GM12864 (cell line): ENCODE measurements around the gene CARTPT.

Experiments used
- DNase-seq: peaks from one replicate; pipeline ENCODE4 v3.0.0-alpha.2; 2011; ENCODE audit warnings: low read depth
- H3K4me3 ChIP-seq: 2 replicates; pipeline ENCODE4 v1.5.1; 2011; ENCODE audit warnings: mild to moderate bottlenecking, low read depth, low read length, control low read depth
- TF ChIP-seq, protein P1 (sequence below): IDR thresholded peaks from 2 replicates; pipeline ENCODE4 v1.5.1; 2011; ENCODE audit warnings: low read depth, mild to moderate bottlenecking, moderate library complexity, low read length, control low read depth, inconsistent platforms; ENCODE audit errors: missing control alignments

Gene CARTPT

DNA sequence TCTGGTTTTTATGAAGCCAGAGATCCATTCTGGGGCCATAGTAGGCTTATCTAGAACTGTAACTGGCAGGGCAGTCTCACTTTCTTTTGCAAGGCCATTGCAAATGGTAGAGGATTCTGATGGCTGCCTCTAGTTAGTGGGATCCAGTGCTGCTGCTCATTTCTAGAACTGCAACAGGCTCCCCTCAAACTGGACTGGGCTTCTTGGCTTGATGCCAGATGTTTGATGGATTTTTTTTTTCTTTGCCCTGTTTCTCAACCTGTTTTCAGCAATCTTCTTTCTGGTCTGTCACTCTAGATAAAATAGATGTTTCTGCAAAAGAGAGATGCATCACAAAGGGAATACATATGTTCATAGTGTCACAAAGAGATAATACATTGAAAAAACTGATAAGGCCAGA, 11.9 kb downstream of the CARTPT start:
- DNase-seq, result no peak
- no peak overlapping the region for H3K4me3 ChIP-seq
- TF ChIP-seq, protein P1, sequence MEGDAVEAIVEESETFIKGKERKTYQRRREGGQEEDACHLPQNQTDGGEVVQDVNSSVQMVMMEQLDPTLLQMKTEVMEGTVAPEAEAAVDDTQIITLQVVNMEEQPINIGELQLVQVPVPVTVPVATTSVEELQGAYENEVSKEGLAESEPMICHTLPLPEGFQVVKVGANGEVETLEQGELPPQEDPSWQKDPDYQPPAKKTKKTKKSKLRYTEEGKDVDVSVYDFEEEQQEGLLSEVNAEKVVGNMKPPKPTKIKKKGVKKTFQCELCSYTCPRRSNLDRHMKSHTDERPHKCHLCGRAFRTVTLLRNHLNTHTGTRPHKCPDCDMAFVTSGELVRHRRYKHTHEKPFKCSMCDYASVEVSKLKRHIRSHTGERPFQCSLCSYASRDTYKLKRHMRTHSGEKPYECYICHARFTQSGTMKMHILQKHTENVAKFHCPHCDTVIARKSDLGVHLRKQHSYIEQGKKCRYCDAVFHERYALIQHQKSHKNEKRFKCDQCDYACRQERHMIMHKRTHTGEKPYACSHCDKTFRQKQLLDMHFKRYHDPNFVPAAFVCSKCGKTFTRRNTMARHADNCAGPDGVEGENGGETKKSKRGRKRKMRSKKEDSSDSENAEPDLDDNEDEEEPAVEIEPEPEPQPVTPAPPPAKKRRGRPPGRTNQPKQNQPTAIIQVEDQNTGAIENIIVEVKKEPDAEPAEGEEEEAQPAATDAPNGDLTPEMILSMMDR, result no peak

DNA sequence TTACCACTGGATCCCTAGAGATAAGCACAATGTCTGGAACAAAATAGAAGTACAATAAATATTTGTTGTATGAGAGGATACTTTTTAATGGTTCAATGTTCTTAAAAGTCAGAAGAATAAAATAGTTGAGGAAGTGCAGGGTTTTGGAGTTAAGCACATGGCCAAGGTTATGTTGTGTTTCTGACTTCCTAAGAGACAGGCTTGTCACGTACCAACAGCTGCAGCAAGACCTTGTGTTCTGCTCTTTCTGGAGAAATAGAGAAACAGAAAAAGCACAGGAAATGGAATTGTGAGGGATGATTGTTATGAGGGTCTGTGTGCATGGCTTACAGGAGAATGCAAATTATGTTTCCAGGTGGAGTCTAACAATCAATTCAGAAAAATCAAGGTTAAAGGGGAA, 12.9 kb downstream of the CARTPT start:
- DNase-seq, result no peak
- H3K4me3 ChIP-seq, result no peak overlapping the region
- TF ChIP-seq, protein P1, result no peak

DNA sequence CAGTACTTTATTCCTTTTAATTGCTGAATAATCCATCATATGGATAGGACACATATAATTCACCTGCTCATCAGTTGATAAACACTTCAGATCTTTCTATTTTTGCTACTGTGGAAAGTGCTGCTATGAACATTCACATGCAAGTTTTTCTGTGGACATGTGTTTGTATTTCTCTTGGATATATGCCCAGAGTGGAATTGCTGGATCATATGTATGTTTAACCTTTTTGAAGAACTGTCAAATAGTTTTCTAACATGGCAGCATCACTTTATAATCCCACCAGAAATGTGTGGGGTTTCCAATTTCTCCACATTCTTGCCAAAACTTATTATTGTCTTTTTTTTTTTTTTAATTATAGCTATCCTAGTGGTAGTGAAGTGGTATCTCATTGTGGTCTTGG, 15.1 kb downstream of the CARTPT start:
- TF ChIP-seq, protein P1, result no peak
- H3K4me3 ChIP-seq, result no peak overlapping the region
- no peak for DNase-seq

DNA sequence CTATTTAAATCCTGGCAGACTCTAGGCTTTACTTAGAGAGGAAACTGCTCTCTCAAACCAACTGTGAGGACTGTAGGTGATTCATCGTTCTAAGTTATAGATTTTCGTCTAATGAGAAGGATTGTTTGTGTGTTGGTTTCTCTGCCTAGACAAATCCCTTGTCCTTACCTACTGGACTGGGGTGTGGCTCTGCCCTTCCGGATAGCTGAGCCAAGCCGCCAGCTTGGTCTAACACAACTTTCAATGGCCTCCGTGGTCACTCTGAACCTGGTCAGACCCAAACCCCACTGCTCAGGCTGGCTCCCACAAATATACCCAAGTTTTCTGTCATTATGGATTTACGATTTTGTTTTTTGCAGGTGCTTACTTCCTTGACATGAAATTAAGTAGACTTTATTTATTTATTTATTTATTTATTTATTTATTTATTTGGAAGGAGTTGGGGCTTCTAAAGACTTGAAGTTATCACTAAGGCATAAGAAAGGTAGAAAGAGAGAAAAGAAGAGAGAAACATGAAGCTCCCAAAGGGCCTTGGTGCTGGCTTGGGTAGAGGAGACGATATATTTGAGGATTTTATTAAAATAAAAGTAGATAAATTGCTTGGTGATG, 19.0 kb downstream of the CARTPT start:
- H3K4me3 ChIP-seq, result no peak overlapping the region
- TF ChIP-seq, protein P1, result no peak
- DNase-seq, result no peak

DNA sequence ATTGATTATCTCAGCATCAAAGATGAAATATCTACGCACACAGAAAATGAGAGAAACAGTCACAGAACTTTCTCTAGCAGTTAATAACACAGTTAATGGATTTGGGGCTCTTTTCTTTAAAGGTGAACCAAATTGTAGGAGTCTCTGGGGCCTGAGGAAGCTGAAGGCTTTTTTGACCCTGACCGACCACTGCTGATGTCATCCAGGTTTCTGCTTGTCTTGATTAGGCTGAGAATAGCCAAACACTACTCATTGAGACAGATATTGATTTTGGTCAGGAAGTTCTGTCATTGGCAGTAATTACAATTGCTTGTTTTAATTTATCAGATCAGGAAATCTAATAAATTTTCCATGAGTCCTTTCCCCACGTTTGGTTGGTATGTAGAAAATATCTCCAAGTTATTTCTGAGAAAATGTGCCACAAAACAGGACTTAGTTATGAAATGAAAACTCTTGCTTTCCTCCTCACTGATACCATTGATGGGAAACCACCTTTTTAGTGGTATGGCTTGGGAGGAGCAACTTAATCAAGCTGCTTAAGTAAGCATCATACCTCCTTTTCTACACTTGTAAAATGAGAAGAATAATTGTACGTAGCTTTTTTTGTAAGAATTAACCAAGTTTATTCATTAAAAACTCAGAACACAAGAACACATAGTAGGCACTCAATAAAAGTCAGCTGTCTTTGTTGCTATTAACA, 19.7 kb downstream of the CARTPT start:
- H3K4me3 ChIP-seq, result no peak overlapping the region
- TF ChIP-seq, protein P1, result no peak
- no peak for DNase-seq

DNA sequence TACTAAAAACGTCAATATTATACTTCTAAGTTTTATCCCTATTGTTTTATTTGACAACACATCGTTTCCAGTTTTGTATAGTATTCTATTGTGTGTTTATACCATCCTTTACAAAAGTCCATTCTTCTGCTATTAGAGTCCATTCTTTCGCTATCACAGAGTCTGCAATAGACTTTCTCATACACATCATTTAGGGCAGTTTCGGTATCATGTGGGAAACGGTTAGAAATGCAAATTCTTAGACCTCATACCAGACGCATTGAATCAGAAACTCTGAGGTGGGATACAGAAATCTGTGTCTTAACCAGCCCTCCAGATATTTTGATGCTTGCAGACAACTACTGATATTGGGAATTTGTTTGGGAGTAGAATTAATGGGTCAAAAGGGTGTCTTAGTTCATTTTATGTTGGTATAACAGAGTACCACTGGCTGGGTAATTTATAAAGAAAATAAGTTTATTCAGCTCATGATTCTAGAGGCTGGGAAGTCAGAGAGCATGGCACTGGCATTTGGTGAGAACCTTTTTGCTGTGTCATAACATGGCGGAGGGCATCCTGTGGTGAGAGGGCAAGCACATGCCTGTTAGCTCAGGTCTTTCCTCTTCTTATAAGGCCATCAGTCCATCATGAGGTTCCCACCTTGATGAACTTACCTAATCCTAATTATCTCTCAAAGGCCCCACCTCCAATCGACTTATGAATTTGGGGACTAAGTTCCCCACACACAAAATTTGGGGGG, 21.1 kb downstream of the CARTPT start:
- H3K4me3 ChIP-seq, result no peak overlapping the region
- TF ChIP-seq, protein P1, result no peak
- DNase-seq, result peak; percentile 38
